Measurements from ENCODE around the gene HOXB9. TPM values are rescaled to one million over a fixed set of nuclear protein-coding genes. Genes with fewer than 3 reads are reported as not detected.
A peak's percentile ranks its signal among the peaks of the same experiment; 100 is the strongest.

The HOXB9 gene
- total RNA-seq, 1 experiment from 2014 or later = 31.4 TPM

GRCh38 chr17:48611681-48612455 is 14.3 kb downstream of the HOXB9 start:
- peak; percentile 74 for DNase-seq (ENCODE audit: low read depth)

DNA sequence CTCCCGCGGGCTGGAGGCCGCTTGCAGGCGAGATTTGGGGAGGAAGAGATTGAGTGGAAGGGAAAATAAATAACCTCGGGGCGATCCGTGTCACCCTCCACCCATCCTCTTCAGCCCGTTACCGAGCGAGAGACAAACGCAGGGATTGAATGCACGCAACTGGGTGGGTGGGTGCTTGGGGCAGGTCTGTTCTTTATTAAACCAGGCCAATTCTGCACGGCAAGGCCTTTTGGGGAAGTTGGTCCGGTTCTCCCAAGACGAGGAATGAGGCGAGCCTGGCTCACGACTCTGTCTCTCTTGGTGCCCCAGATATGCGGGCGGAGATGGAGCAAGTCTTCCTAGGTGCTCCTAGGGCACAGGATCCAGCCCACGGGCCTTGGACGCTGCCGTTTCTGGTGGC is 14.9 kb downstream of the HOXB9 start:
- DNase-seq (ENCODE audit: low read depth) = no peak

DNA sequence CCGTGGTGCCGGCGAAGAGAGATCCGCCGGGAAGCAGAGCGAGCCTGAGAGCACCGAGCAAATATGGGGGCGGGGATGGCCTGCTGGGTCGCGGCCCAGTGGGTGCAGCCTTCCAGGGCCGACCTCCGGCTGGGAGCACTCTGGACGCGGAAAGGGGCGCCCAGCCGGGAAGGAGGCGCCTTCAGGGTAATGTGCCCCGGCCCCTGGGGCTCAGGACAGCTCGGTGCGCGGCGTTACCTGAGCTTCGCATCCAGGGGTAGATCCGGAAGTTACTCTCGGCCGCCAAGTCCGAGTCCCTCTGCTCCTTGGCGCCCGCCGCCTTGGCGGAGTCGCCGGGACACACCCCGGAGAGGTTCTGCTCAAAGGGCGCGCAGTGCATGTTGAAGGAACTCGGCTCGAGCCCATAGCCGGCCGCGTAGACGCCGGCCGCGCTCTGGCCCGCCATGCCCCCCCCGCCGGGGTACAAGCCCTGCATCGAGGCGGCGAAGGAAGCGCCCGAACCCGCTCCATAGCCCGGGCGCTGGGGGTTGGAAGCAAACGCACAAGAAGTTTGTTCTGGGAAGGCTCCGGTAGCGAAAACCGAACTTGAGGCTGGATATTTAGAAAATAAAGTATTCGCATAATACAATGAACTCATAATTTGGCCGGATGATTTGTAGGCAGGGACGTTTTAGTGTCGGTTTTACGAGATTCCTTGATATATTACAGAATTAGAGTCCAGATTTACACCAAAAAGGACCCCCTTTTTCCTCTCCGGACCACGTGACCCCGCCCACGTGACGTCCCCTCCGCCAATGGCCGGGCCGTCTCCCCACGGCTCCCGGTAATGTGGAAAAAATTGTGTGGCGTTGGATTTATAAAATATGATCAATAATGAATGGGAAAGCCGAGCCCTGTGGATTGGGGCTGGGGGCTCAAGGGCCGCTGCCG is 15.6 kb downstream of the HOXB9 start, which contains the start of gene HOXB7:
Gene HOXB7 (minus strand): TSS at position 736 of the 930 bp plus-strand sequence. CDS start 99 bp downstream, at position 637.
- DNase-seq (ENCODE audit: low read depth) = peak; percentile 65

DNA sequence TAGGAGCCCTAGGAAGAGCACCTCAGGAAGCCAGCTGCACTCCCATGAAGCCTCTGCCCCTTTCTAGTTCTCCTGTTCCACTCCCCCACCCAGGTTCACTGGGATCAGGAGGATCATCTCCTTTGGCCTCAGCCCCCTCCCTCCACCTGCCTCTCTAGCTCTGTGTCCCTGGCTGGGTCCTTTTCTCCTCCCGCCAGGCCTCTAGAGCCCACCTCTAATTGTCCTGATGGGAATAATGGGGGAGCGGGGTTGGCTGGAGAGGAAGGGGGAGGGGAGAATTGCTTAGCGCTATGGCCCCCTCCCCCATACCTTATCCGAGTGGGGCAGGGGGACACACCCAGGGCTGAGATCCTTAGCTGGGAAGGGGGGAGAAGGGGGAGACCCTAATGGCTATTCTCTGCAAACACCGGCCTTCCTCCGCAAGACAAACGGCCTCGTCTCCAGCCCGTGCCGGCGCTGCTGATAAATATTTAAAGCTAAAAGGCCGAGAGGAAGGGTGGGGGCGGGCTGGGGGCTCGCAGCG is 16.3 kb downstream of the HOXB9 start:
- no peak for DNase-seq (ENCODE audit: low read depth)

DNA sequence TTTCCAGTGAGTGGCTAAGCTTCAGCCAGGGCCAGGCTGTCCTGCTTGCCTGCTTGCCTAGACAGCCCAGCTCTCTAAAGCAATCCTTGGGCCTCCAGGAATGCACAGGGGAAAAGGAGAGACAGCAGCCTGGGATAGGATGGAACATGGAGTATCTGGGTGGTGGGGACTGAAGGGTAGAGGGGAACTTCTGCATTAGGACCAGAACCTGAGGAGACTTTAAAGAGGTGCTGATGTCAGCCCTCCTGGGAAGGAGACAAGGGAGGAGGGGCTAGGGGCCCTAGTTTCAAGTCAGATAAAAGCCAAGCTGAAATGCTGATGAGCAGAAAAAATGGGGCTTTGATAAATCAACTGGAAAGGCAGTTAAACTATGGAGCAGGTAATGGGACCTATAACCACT is 17.1 kb downstream of the HOXB9 start:
- DNase-seq (ENCODE audit: low read depth) = no peak

GRCh38 chr17:48608494-48608834 is 17.7 kb downstream of the HOXB9 start:
- no peak for DNase-seq (ENCODE audit: low read depth)

DNA sequence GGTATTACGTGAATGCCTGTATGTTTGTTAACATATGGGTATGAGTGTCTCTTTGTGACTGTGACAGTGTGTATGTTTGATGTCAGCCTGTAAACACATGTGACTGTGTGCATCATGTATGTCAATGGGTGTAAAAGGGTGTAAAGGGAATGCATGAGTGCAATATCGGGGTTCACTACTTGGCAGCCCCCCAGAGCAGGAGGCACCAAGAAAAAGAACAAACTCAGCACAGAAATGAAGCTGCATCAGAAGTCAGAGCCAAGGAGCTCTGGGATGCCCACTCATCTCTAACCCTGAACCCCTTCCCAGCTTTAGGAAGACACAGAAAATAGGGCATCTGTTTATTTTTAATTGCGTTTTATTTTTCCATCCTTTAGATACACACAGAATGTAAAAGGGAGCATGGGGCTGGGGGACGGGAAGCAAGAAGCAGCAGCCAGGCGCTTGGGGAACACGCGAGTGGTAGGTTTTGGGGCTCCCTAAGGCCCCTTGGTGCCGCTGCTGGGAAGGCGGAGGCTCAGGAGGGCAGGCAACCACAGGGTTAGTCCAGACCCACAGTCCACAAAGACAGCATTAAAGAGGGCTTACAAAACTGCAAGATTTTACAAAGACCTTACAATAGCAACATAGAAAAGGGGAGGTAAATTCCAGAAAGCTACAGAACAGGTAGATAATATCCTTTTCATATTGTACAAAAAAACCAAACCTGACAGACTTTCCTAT is 19.1 kb downstream of the HOXB9 start:
- DNase-seq (ENCODE audit: low read depth) = no peak

DNA sequence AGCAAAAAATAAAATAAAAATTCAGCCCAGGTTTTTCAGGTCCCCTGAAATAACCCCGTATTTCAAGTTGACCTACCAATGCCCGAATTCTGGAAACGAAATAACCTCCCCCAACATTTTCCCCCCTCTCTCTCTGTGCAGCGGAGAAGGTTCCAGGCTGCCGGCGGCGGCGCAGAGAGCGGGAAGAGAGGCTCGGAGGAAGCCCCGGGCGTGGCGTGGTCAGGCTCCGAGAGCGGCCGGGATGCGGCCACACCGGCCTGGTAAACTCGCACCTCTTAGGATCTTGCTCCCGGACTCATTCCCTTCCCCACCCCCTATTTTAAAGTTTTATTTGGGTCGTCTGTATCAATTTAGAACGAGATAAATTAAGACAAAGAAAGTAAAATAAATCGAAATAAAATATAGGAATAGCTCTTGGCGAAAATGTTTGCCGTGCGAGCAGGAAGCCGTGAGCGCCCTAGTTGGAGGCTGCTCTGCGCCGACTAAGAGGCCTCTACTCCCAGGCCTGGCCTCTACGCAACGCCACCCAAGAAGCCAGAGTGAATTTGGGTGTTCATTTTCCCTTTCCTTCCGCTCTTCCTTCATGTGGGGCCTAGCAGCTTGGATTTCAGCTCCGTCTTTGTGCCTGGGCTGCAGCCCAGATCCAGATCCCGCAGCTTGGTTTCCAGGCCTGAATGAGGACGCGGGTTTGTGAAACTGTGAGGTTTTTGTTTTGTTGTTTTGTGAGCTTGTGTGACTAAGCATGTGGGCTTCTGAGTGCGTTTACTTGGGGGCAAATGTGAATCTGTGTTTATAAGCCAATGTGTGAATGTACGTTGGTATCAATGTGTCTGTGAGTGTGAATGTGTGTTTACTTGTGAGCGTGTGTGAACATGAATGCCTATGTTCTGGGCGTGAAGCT is 19.9 kb downstream of the HOXB9 start:
- DNase-seq (ENCODE audit: low read depth) = no peak

DNA sequence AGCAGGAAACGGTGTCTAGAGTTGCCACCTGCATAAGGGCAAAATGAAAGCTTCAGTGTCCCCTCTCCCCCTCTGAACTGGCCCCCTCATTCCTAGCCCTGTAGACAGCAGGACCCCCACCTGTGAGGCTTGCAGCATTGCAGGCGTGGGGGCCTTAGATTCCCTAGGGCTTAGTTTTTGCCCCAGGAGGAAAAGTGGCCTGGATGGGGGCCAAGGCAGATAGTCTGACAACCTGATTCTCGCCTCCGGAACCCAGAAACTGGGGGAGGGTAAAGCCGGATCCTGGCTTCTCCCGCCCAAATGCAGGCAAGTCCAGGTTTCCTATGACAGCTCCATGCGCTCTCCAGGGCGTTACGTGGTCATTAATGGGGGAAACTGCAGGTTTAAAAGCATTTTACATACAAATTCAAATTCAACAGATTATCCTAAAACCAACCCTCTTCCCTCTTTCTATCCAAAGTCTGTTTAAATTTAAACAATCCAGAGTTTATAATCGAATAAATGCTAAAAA is 20.7 kb downstream of the HOXB9 start:
- DNase-seq (ENCODE audit: low read depth) = no peak

DNA sequence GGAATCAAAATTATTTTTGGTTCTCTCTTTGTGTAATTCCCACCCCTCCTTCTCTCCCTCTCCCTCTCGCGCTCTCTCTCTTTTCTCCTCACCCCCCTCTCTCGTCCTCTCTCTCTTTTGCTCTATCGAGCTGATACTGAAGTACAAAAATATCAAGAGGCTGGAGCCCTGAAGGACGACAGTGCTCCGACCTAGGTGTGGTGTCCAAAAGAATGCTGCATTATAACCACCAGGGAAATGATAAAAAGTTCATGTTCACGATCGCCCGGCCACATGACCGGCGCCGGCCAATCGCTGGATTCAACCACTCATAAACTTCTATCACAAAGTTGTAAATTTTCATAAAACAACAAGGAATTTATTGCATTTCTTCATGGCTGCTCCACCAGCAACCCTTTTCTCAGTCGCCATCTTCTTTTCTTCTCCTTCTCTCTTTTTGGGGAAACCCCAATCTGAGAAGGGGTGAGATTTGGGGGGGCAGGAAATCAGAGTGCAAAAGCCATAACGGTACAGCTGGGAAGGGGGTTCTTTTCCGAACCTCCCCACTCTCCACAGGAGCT is 21.3 kb downstream of the HOXB9 start, which contains the start of gene HOXB6:
Gene HOXB6 (minus strand): TSS at position 217 of the 560 bp plus-strand sequence. CDS start 6,836 bp downstream, outside the sequence.
- peak; percentile 80 for DNase-seq (ENCODE audit: low read depth)

GRCh38 chr17:48603959-48604769 is 22.0 kb downstream of the HOXB9 start:
- peak; percentile 84 for DNase-seq (ENCODE audit: low read depth)

- DNase-seq (ENCODE audit: low read depth) = no peak
Observed at GRCh38 chr17:48601539-48602425, 24.4 kb downstream of the HOXB9 start.

GRCh38 chr17:48601207-48601538 is 25.0 kb downstream of the HOXB9 start:
- no peak for DNase-seq (ENCODE audit: low read depth)

- no peak for DNase-seq (ENCODE audit: low read depth)
Observed at GRCh38 chr17:48600244-48601098, 25.7 kb downstream of the HOXB9 start.

DNA sequence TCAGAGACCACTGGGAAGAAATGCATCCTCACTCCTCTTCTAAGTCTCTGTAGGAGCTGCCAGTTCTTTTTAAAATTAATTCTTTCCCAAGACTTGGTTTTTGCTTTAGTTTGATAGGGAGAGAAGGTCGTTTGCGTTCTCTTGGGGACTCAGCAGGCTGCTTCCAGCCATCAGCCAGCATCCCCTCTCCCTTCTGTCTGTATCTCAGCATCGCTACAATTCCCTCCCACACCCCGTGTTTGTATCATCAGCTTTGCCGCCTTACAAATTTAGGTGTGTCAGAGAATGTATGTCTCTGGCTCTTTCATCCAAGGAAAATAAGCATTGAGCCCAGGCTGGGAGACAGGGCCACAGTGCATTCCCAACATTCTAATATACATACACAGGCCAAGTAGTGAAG is 26.8 kb downstream of the HOXB9 start:
- DNase-seq (ENCODE audit: low read depth) = no peak

DNA sequence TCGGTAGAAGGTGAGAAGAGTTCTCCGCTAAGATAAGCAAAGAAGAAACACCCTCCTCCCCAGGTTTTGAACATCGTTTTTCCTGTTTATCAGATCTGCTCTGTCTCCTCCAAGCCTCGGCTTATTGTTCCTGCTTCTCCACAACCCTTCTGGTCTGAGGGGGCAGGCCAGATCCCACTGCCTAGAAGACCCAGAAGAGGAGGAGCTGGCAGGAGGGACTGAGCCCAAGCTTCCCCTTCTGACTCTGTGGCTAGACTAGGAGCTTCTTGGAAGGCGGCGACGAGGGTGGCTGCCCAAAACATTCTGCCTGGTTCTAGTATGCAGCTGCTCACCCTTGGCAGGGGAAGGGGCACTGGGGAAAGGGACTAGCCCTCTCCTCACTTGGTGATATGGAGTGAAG is 27.4 kb downstream of the HOXB9 start:
- DNase-seq (ENCODE audit: low read depth) = no peak

Data from HT1080 (cell line).